ENCODE data around the gene AURKB. TPM values are rescaled to one million over a fixed set of nuclear protein-coding genes. Genes with fewer than 3 reads are reported as not detected.

The AURKB gene
- total and polyA plus RNA-seq, 10 of the 15 experiments (the other 5 are each of a cell fraction or from before 2014, with no cell fraction given) = 52.7 to 209 (median 128) TPM

DNA sequence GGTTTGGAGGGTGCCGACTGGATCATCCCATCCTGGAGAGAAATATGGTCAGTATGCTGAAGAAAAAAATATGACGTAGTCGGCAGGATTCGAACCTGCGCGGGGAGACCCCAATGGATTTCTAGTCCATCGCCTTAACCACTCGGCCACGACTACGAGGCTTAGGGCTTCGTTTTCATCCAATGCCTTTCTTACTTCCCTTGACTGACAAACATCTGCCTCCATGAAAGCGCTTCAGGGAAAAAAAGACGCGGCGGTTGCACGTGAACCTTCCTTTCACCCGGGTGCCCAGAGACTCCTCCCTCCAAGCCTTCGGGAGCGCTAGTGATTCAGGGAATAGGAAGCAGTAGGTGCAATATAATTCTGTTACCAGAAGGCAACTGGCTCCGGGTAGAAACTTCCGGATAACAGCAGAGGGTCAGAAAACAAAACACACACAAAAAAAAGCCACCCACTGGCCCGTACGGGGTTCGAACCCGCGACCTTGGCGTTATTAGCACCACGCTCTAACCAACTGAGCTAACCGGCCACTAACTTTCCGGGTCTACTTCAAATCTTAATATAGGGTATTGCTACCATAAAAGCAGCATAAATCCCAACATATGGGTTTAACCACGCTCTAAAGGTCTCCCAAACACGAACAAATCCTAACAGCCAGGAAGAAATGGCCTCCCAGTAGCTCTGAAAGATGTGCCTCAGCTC lies 16.3 kb upstream of the AURKB start (continued):
- TF ChIP-seq IRF4 (IDR thresholded peaks at IDR 0.05; ENCODE audit: low read depth, low read length) (no peak), ZZZ3 (IDR thresholded peaks at IDR 0.05; ENCODE audit: control insufficient read depth, insufficient read length, low read depth) (no peak), PAX8 (IDR thresholded peaks at IDR 0.05) (no peak), NFXL1 (IDR thresholded peaks at IDR 0.05; ENCODE audit: borderline replicate concordance) (no peak), BMI1 (IDR thresholded peaks at IDR 0.05; ENCODE audit: borderline replicate concordance) (peak; percentile 64; the same call in 1 of the 2 replicates), NBN (IDR thresholded peaks at IDR 0.05) (peak; percentile 78; the same call in 1 of the 2 replicates), IKZF1 (conservative IDR thresholded peaks at IDR 0.05) (peak; percentile 60), CREM (IDR thresholded peaks at IDR 0.05; ENCODE audit: low read depth) (0 out of 2 replicates have a peak, but pooled peaks have one; percentile 6), RUNX3 (IDR thresholded peaks at IDR 0.05; ENCODE audit: low read length) (peak; percentile 50), CREB1 (IDR thresholded peaks at IDR 0.05; ENCODE audit: low read depth) (peak; percentile 22; the same call in 1 of the 2 replicates), TCF3 (IDR thresholded peaks at IDR 0.05; ENCODE audit: borderline replicate concordance, insufficient read depth, low read depth, low read length) (no peak), PML (IDR thresholded peaks at IDR 0.05; ENCODE audit: low read length) (peak; percentile 62), ZNF217 (IDR thresholded peaks at IDR 0.05) (peak; percentile 41; the same call in 1 of the 2 replicates), KDM1A (IDR thresholded peaks at IDR 0.05; ENCODE audit: borderline replicate concordance) (no peak), NFYB (IDR thresholded peaks at IDR 0.05; ENCODE audit: insufficient read depth, low read depth, low read length) (no peak), BHLHE40 (IDR thresholded peaks at IDR 0.05; ENCODE audit: borderline replicate concordance in 1 of 2, low read depth in 2 of 2, low read length in 1 of 2) (peak; percentile 89 to 95), MTA3 (IDR thresholded peaks at IDR 0.05; ENCODE audit: borderline replicate concordance, low read length) (peak; percentile 10; the same call in 1 of the 2 replicates), GABPA (IDR thresholded peaks at IDR 0.05; ENCODE audit: low read depth) (peak; percentile 69; the same call in 1 of the 2 replicates), RBBP5 (conservative IDR thresholded peaks at IDR 0.05) (0 out of 2 replicates have a peak, but pooled peaks have one; percentile 25), IKZF2 (IDR thresholded peaks at IDR 0.05) (peak; percentile 65 to 78), POLR2A (IDR thresholded peaks at IDR 0.05; ENCODE audit: low read depth, low read length) (peak; percentile 63), POLR2AphosphoS2 (IDR thresholded peaks at IDR 0.05; ENCODE audit: low read depth, low read length) (peak; percentile 96), ETV6 (conservative IDR thresholded peaks at IDR 0.05 in 1 of 2, IDR thresholded peaks at IDR 0.05 in 1 of 2; ENCODE audit: borderline replicate concordance in 1 of 2, low read depth in 1 of 2) (no peak)
- TF ChIP-seq, protein P1, sequence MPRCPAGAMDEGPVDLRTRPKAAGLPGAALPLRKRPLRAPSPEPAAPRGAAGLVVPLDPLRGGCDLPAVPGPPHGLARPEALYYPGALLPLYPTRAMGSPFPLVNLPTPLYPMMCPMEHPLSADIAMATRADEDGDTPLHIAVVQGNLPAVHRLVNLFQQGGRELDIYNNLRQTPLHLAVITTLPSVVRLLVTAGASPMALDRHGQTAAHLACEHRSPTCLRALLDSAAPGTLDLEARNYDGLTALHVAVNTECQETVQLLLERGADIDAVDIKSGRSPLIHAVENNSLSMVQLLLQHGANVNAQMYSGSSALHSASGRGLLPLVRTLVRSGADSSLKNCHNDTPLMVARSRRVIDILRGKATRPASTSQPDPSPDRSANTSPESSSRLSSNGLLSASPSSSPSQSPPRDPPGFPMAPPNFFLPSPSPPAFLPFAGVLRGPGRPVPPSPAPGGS (IDR thresholded peaks at IDR 0.05; ENCODE audit: borderline replicate concordance, insufficient read depth, low read depth, low read length, poor library complexity, severe bottlenecking) = peak; percentile 32
- TF ChIP-seq, protein P2, sequence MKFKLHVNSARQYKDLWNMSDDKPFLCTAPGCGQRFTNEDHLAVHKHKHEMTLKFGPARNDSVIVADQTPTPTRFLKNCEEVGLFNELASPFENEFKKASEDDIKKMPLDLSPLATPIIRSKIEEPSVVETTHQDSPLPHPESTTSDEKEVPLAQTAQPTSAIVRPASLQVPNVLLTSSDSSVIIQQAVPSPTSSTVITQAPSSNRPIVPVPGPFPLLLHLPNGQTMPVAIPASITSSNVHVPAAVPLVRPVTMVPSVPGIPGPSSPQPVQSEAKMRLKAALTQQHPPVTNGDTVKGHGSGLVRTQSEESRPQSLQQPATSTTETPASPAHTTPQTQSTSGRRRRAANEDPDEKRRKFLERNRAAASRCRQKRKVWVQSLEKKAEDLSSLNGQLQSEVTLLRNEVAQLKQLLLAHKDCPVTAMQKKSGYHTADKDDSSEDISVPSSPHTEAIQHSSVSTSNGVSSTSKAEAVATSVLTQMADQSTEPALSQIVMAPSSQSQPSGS (IDR thresholded peaks at IDR 0.05; ENCODE audit: low read length) = peak; percentile 37
- TF ChIP-seq, protein P3, sequence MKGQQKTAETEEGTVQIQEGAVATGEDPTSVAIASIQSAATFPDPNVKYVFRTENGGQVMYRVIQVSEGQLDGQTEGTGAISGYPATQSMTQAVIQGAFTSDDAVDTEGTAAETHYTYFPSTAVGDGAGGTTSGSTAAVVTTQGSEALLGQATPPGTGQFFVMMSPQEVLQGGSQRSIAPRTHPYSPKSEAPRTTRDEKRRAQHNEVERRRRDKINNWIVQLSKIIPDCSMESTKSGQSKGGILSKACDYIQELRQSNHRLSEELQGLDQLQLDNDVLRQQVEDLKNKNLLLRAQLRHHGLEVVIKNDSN (IDR thresholded peaks at IDR 0.05; ENCODE audit: borderline replicate concordance, extremely low read length, insufficient read depth, low read depth, low read length) = no peak

Measured in GM12878 (cell line).